ENCODE measurements around the gene IL6. TPM values are rescaled to one million over a fixed set of nuclear protein-coding genes. Genes with fewer than 3 reads are reported as not detected.

Gene IL6
- 0.83 to 8.5 TPM (median 2.0 TPM) in 5 replicates for total RNA-seq (2022; extraction: Qiagen RNA extraction; ENCODE audit: low read depth)

GRCh38 chr7:22726907-22727713, at the start of gene IL6:
Gene IL6 (plus strand): TSS chr7:22727200. CDS start chr7:22727263, 63 bp downstream.

Other genes with a start within 250 kb of the IL6 start
- gene STEAP1B, start 227.0 kb upstream of the IL6 start, total RNA-seq (2022; extraction: Qiagen RNA extraction; ENCODE audit: low read depth): 0.16 to 0.23 TPM (median 0.18 TPM) in 3 of 5 replicates, not detected in the others
- gene TOMM7, start 95.6 kb downstream of the IL6 start, total RNA-seq (2022; extraction: Qiagen RNA extraction; ENCODE audit: low read depth): 372 to 1,209 TPM (median 444 TPM) in 5 replicates

Measured in A549 treated with ZK216348 at 1 μM for 4 hours (cell line).